Natural killer cell (primary cell): ENCODE data around the gene FAAH. TPM values are rescaled to one million over a fixed set of nuclear protein-coding genes. Genes with fewer than 3 reads are reported as not detected.

Source experiments
- ATAC-seq, 3 donors: fragments of 150-1000 bp in 2 of 3; fragments of 200-7000 bp in 1 of 3; cut with Tn5 transposase; 1 replicate in 1 of 3; 2 replicates in 2 of 3; pipeline ENCODE4 v1.10.0; 2021; ENCODE audit warnings: mild to moderate bottlenecking in 2 of 3, moderate library complexity in 2 of 3
- DNase-seq, 2 donors: peaks; one replicate each; pipeline versions ENCODE4 v3.0.0 to v3.0.0-alpha.2; 2013 to 2021; ENCODE audit warnings: mixed read lengths in 1 of 2
- H3K27ac ChIP-seq: one replicate; pipeline ENCODE4 v1.5.1; 2013; ENCODE audit warnings: mild to moderate bottlenecking, low read length
- H3K27me3 ChIP-seq: one replicate; pipeline ENCODE4 v1.6.1; 2013; ENCODE audit warnings: low read length; ENCODE audit not compliant: control insufficient read depth, insufficient read depth
- H3K36me3 ChIP-seq: one replicate; pipeline ENCODE4 v1.6.1; 2013; ENCODE audit warnings: low read length; ENCODE audit not compliant: control insufficient read depth, insufficient read depth
- H3K4me1 ChIP-seq: one replicate; pipeline ENCODE4 v1.6.1; 2013; ENCODE audit warnings: low read length; ENCODE audit not compliant: control insufficient read depth, insufficient read depth
- H3K4me3 ChIP-seq: one replicate; pipeline ENCODE4 v1.5.1; 2013; ENCODE audit warnings: low read length
- H3K9me3 ChIP-seq: one replicate; pipeline ENCODE4 v1.6.1; 2013; ENCODE audit warnings: low read length; ENCODE audit not compliant: control insufficient read depth, insufficient read depth
- H3K27ac Mint-ChIP-seq, 2 donors: one replicate each; pipeline ENCODE4 v1.8.0; 2022; ENCODE audit warnings: mild to moderate bottlenecking in 2 of 2, mixed read lengths in 2 of 2, moderate library complexity in 1 of 2
- H3K27me3 Mint-ChIP-seq, 2 donors: one replicate each; pipeline ENCODE4 v1.8.0; 2022; ENCODE audit warnings: low read depth in 2 of 2, mixed read lengths in 2 of 2
- H3K36me3 Mint-ChIP-seq: one replicate; pipeline ENCODE4 v1.8.0; 2022; ENCODE audit warnings: mixed read lengths
- H3K4me1 Mint-ChIP-seq, 2 donors: one replicate each; pipeline ENCODE4 v1.8.0; 2022; ENCODE audit warnings: mixed read lengths in 2 of 2
- H3K4me3 Mint-ChIP-seq: one replicate; pipeline ENCODE4 v1.8.0; 2022; ENCODE audit warnings: mild to moderate bottlenecking, moderate library complexity, mixed read lengths
- H3K9me3 Mint-ChIP-seq, 2 donors: one replicate each; pipeline ENCODE4 v1.8.0; 2022; ENCODE audit warnings: mixed read lengths in 2 of 2
- WGBS: methylation state at CpG from one replicate; pipeline ENCODE4 v1.1.7; 2013; ENCODE audit warnings: missing lambda C conversion rate; ENCODE audit not compliant: insufficient coverage; 5-methylcytosine and 5-hydroxymethylcytosine counted together
- intact Hi-C: fragments of 100-400 bp; cut with micrococcal nuclease; formaldehyde crosslinking; loops from one replicate; pipeline ENCODE4 v1.14.2; 2022
- total RNA-seq, 4 donors: library from RNA; stranded (reverse); fragments of 120-200 nt in 1 of 4; gene quantifications; one replicate each; pipeline versions ENCODE4 v1.2.3 to v1.2.4, GENCODE V29; 2013 to 2022
- TF ChIP-seq, protein P1 (sequence below): fragments of 200-600 bp; IDR thresholded peaks from one replicate; pipeline ENCODE4 v1.8.0; 2022; ENCODE audit warnings: antibody characterized with exemption

The FAAH gene
- total RNA-seq, 3 donors from 2014 or later (not counting 1 experiment from before 2014, with no cell fraction given), result 4.7 to 10.0 (median 7.9) TPM

- H3K27me3 ChIP-seq, result no peaks in the 10 kb centered on the region
- H3K4me3 ChIP-seq, result no peak overlapping the region
- H3K4me1 ChIP-seq, result peaks cover 21% of the 10 kb centered on the region
- Mint-ChIP-seq H3K9me3 (no peaks in the 10 kb centered on the region), H3K4me3 (no peak overlapping the region), H3K27ac (no peak overlapping the region), H3K36me3 (no peaks in the 10 kb centered on the region), H3K4me1 (peaks cover 8 to 14% of the 10 kb centered on the region in 2 donors), H3K27me3 (no peaks in the 10 kb centered on the region)
- TF ChIP-seq, protein P1, sequence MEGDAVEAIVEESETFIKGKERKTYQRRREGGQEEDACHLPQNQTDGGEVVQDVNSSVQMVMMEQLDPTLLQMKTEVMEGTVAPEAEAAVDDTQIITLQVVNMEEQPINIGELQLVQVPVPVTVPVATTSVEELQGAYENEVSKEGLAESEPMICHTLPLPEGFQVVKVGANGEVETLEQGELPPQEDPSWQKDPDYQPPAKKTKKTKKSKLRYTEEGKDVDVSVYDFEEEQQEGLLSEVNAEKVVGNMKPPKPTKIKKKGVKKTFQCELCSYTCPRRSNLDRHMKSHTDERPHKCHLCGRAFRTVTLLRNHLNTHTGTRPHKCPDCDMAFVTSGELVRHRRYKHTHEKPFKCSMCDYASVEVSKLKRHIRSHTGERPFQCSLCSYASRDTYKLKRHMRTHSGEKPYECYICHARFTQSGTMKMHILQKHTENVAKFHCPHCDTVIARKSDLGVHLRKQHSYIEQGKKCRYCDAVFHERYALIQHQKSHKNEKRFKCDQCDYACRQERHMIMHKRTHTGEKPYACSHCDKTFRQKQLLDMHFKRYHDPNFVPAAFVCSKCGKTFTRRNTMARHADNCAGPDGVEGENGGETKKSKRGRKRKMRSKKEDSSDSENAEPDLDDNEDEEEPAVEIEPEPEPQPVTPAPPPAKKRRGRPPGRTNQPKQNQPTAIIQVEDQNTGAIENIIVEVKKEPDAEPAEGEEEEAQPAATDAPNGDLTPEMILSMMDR, result no peak
- H3K27ac ChIP-seq, result no peak overlapping the region
- no peaks in the 10 kb centered on the region for H3K36me3 ChIP-seq
- no peak for ATAC-seq
- intact Hi-C loops, result no loop called here
- DNase-seq, result no peak
- WGBS, result 96% methylated on average over 1 of the region's 1 CpG
- H3K9me3 ChIP-seq, result no peaks in the 10 kb centered on the region
Observed at GRCh38 chr1:46409063-46409372, 14.9 kb downstream of the FAAH start.

- TF ChIP-seq, protein P1, result no peak
- no peak overlapping the region for H3K27ac Mint-ChIP-seq
Observed at GRCh38 chr1:46410156-46411009, 16.3 kb downstream of the FAAH start.

DNA sequence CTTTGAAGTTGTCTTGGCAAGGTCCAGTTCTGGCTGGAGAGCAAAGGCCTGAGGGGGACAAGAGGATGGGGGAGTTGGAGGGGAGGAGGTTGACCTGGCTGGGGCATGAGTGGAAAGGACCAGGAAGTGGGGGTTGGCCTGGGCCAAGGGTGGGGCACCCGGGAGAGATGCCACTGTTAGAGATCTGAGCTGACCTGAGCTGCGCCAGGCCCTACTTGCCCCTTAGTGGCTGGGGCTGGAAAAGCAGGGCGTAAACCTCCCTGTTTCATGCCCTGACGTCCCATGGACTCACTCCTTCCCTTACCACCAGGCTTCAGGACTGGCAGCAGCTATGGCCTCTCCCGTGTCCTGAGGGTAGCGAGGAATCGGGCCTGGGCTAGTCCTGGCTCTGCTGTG lies 16.9 kb downstream of the FAAH start:
- TF ChIP-seq, protein P1, result no peak
- Histone ChIP-seq H3K27ac (no peak overlapping the region), H3K9me3 (no peaks in the 10 kb centered on the region), H3K4me1 (peaks cover 15% of the 10 kb centered on the region), H3K36me3 (no peaks in the 10 kb centered on the region), H3K27me3 (no peaks in the 10 kb centered on the region), H3K4me3 (no peak overlapping the region)
- no peak overlapping the region for H3K4me3 Mint-ChIP-seq
- no peak for DNase-seq
- peaks cover 8 to 14% of the 10 kb centered on the region in 2 donors for H3K4me1 Mint-ChIP-seq
- intact Hi-C loops, result no loop called here
- no peak overlapping the region for H3K27ac Mint-ChIP-seq
- H3K36me3 Mint-ChIP-seq, result no peaks in the 10 kb centered on the region
- 91% methylated on average over 7 of the region's 7 CpGs for WGBS
- ATAC-seq, result no peak
- no peaks in the 10 kb centered on the region for H3K27me3 Mint-ChIP-seq
- no peaks in the 10 kb centered on the region for H3K9me3 Mint-ChIP-seq

More at GRCh38 chr1:46410156-46411009, 16.3 kb downstream of the FAAH start:
- no peaks in the 10 kb centered on the region for H3K9me3 ChIP-seq
- no peaks in the 10 kb centered on the region for H3K27me3 ChIP-seq
- Mint-ChIP-seq H3K4me3 (no peak overlapping the region), H3K4me1 (peaks cover 8 to 14% of the 10 kb centered on the region in 2 donors), H3K9me3 (no peaks in the 10 kb centered on the region), H3K27me3 (no peaks in the 10 kb centered on the region), H3K36me3 (no peaks in the 10 kb centered on the region)
- no peak overlapping the region for H3K4me3 ChIP-seq
- no peaks in the 10 kb centered on the region for H3K36me3 ChIP-seq
- WGBS, result 93% methylated on average over 16 of the region's 17 CpGs
- intact Hi-C loops, result no loop called here
- H3K27ac ChIP-seq, result no peak overlapping the region
- DNase-seq (no peak), ATAC-seq (no peak)
- H3K4me1 ChIP-seq, result peaks cover 16% of the 10 kb centered on the region
